GM12878 (cell line): ENCODE data around the gene BUB1B. TPM values are rescaled to one million over a fixed set of nuclear protein-coding genes. Genes with fewer than 3 reads are reported as not detected.

Experiments used
- ATAC-seq: fragments of 200-7000 bp; cut with Tn5 transposase; 3 replicates; pipeline ENCODE4 v1.9.1; 2020; ENCODE audit warnings: mild to moderate bottlenecking, moderate library complexity
- BruUV-seq: library from RNA; stranded (reverse); fragments of 400-500 nt; replicated peaks from 2 replicates; lab custom pipeline; 2021; lab: Mats Ljungman, UMichigan
- CTCF ChIA-PET: fragments of 300-600 bp; sonication (Branson Sonifier 250); formaldehyde crosslinking; extraction: SDS; loops from one replicate; lab custom pipeline; 2021; ENCODE audit warnings: inconsistent platforms; lab: Yijun Ruan, JAX
- POLR2A ChIA-PET: fragments of 350-600 bp; formaldehyde crosslinking; extraction: SDS; loops from one replicate; lab custom pipeline; 2021; ENCODE audit warnings: inconsistent platforms; lab: Charles Lee
- RAD21 ChIA-PET: fragments of 300-600 bp; sonication (Branson Sonifier 250); formaldehyde crosslinking; loops from one replicate; lab custom pipeline; 2023; ENCODE audit warnings: antibody characterized with exemption; ENCODE audit not compliant: unreplicated experiment; lab: Charles Lee
- SMC1A ChIA-PET: fragments of 300-600 bp; sonication (Branson Sonifier 250); formaldehyde crosslinking; loops from one replicate; lab custom pipeline; 2023; ENCODE audit not compliant: unreplicated experiment, uncharacterized antibody; lab: Charles Lee
- DNase-seq: peaks from one replicate; pipeline ENCODE4 v3.0.0-alpha.2; 2011; ENCODE audit warnings: low read depth, low spot score
- FAIRE-seq: peaks from 3 replicates; lab custom pipeline; 2011; peaks lifted over from hg19 to GRCh38; lab: Jason Lieb, UNC
- H2AFZ ChIP-seq: 2 replicates; pipeline ENCODE4 v1.6.0; 2011; ENCODE audit warnings: low read depth, low read length, control low read depth; ENCODE audit not compliant: control insufficient read depth
- H3K27ac ChIP-seq: 2 replicates; pipeline ENCODE4 v1.5.1; 2011; ENCODE audit warnings: control low read depth; ENCODE audit not compliant: control insufficient read depth, insufficient read depth
- H3K27me3 ChIP-seq, 2 experiments: replicated peaks in 1 of 2; 2 replicates each; pipeline versions ENCODE4 v1.6.0 to v1.6.1; 2011; ENCODE audit warnings: low read length in 1 of 2; ENCODE audit not compliant: control insufficient read depth in 2 of 2, insufficient read depth in 2 of 2
- H3K36me3 ChIP-seq, 2 experiments: 2 replicates each; pipeline ENCODE4 v1.5.1; 2011; ENCODE audit warnings: low read length in 1 of 2; ENCODE audit not compliant: control insufficient read depth in 2 of 2, insufficient read depth in 2 of 2
- H3K4me1 ChIP-seq: 2 replicates; pipeline ENCODE4 v1.6.1; 2011; ENCODE audit warnings: mild to moderate bottlenecking, low read length, moderate library complexity, mixed read lengths; ENCODE audit not compliant: control insufficient read depth, insufficient read depth
- H3K4me2 ChIP-seq: 2 replicates; pipeline ENCODE4 v1.6.0; 2011; ENCODE audit warnings: control low read depth; ENCODE audit not compliant: control insufficient read depth, insufficient read depth
- H3K4me3 ChIP-seq: fragments of 200-600 bp; sonication (generic); 2 replicates; pipeline ENCODE4 v1.5.1; 2016
- H3K79me2 ChIP-seq: 2 replicates; pipeline ENCODE4 v1.6.0; 2011; ENCODE audit warnings: low read length; ENCODE audit not compliant: control insufficient read depth, insufficient read depth
- H3K9ac ChIP-seq: 2 replicates; pipeline ENCODE4 v1.8.0; 2011; ENCODE audit warnings: low read length, control low read depth, mixed read lengths; ENCODE audit not compliant: control insufficient read depth, insufficient read depth
- H3K9me3 ChIP-seq: replicated peaks from 3 replicates; pipeline ENCODE4 v1.5.1; 2011; ENCODE audit warnings: mild to moderate bottlenecking, low read length; ENCODE audit not compliant: control insufficient read depth, insufficient read depth
- H4K20me1 ChIP-seq: 2 replicates; pipeline ENCODE4 v1.6.0; 2011; ENCODE audit not compliant: control insufficient read depth, insufficient read depth
- BRCA1 ChIP-seq: IDR thresholded peaks from 2 replicates; pipeline ENCODE4 v1.6.1; 2011; ENCODE audit warnings: low read depth, low read length, improper control_type of control experiment
- EP300 ChIP-seq, 2 experiments: fragments of 150-350 bp in 1 of 2; IDR thresholded peaks; 2 replicates each; pipeline ENCODE4 v1.6.1; 2011 to 2012; ENCODE audit warnings: low read depth in 2 of 2, low read length in 2 of 2, borderline replicate concordance in 1 of 2, improper control_type of control experiment in 1 of 2, inconsistent platforms in 1 of 2; ENCODE audit not compliant: control insufficient read depth in 1 of 2
- FOS ChIP-seq: IDR thresholded peaks from 3 replicates; pipeline ENCODE4 v1.6.1; 2011; ENCODE audit warnings: borderline replicate concordance; ENCODE audit not compliant: insufficient read length; ENCODE audit errors: extremely low read depth
- GATAD2B ChIP-seq: fragments of 450-650 bp; conservative IDR thresholded peaks from 2 replicates; pipeline ENCODE4 v1.6.1; 2017; ENCODE audit warnings: low read depth, mild to moderate bottlenecking, moderate library complexity
- MEF2B ChIP-seq: fragments of 450-650 bp; IDR thresholded peaks from 2 replicates; pipeline ENCODE4 v1.6.1; 2018; ENCODE audit warnings: mild to moderate bottlenecking, moderate library complexity; ENCODE audit not compliant: partially characterized antibody, poor library complexity, severe bottlenecking
- NFXL1 ChIP-seq: fragments of 450-650 bp; IDR thresholded peaks from 2 replicates; pipeline ENCODE4 v1.6.1; 2017; ENCODE audit warnings: antibody characterized with exemption, mild to moderate bottlenecking, borderline replicate concordance
- NR2C1 ChIP-seq: fragments of 450-650 bp; IDR thresholded peaks from 2 replicates; pipeline ENCODE4 v1.6.1; 2017; ENCODE audit warnings: antibody characterized with exemption, mild to moderate bottlenecking, moderate library complexity
- SREBF1 ChIP-seq: IDR thresholded peaks from 2 replicates; pipeline ENCODE4 v1.6.1; 2012; ENCODE audit warnings: mild to moderate bottlenecking, low read length
- ZNF24 ChIP-seq: fragments of 450-650 bp; IDR thresholded peaks from 2 replicates; pipeline ENCODE4 v1.6.1; 2017; ENCODE audit warnings: antibody characterized with exemption, mild to moderate bottlenecking
- ZSCAN29 ChIP-seq: fragments of 450-650 bp; IDR thresholded peaks from 2 replicates; pipeline ENCODE4 v1.6.1; 2017; ENCODE audit warnings: mild to moderate bottlenecking, moderate library complexity
- WGBS: methylation state at CpG from one replicate; pipeline ENCODE4 v1.1.6; 2016; ENCODE audit warnings: low lambda C conversion rate; ENCODE audit not compliant: insufficient replicate concordance, insufficient coverage; ENCODE audit errors: missing lambda C conversion rate; 5-methylcytosine and 5-hydroxymethylcytosine counted together
- in situ Hi-C: fragments of 300-500 bp; cut with MboI; formaldehyde crosslinking; loops from 9 replicates; pipeline ENCODE4 v1.14.3; 2018; ENCODE audit warnings: mixed read lengths
- intact Hi-C: fragments of 100-400 bp; cut with micrococcal nuclease; formaldehyde crosslinking; loops from one replicate; pipeline ENCODE4 v1.14.2; 2022; ENCODE audit not compliant: unreplicated experiment
- polyA plus RNA-seq, 11 experiments: library from polyadenylated mRNA; depleted of rRNA in 4 of 11; unstranded in 6 of 11; stranded (reverse) in 5 of 11; fragments of >200 nt; fragmentation: Nextera tagmentation in 4 of 11; fragmentation: Illumina TruSeq in 1 of 11; extraction: Ambion mirVana in 4 of 11; extraction: Trizol in 1 of 11; gene quantifications; 1 replicate in 1 of 11; 2 replicates in 10 of 11; pipeline versions ENCODE4 v1.2.1 to v1.2.3, GENCODE V29; 2011 to 2016; ENCODE audit warnings: inconsistent platforms in 2 of 11, missing spikeins in 2 of 11, low read depth in 1 of 11
- total RNA-seq, 4 experiments: library from RNA; depleted of rRNA in 3 of 4; stranded (reverse); fragments of >200 nt in 3 of 4; fragmentation: Illumina TruSeq in 1 of 4; extraction: Trizol in 1 of 4; gene quantifications; 2 replicates each; pipeline versions ENCODE4 v1.2.1 to v1.2.3, GENCODE V29; 2013 to 2021
- TF ChIP-seq, protein P1 (sequence below): fragments of 450-650 bp; IDR thresholded peaks from 2 replicates; pipeline ENCODE4 v1.6.1; 2018; ENCODE audit warnings: borderline replicate concordance, mild to moderate bottlenecking; ENCODE audit not compliant: partially characterized antibody
- TF ChIP-seq, protein P2 (sequence below): fragments of 450-650 bp; IDR thresholded peaks from 2 replicates; pipeline ENCODE4 v1.6.1; 2016; ENCODE audit warnings: mild to moderate bottlenecking

Gene BUB1B
- total and polyA plus RNA-seq, 10 of the 15 experiments (the other 5 are each of a cell fraction or from before 2014, with no cell fraction given), result 29.1 to 98.6 (median 77.3) TPM

DNA sequence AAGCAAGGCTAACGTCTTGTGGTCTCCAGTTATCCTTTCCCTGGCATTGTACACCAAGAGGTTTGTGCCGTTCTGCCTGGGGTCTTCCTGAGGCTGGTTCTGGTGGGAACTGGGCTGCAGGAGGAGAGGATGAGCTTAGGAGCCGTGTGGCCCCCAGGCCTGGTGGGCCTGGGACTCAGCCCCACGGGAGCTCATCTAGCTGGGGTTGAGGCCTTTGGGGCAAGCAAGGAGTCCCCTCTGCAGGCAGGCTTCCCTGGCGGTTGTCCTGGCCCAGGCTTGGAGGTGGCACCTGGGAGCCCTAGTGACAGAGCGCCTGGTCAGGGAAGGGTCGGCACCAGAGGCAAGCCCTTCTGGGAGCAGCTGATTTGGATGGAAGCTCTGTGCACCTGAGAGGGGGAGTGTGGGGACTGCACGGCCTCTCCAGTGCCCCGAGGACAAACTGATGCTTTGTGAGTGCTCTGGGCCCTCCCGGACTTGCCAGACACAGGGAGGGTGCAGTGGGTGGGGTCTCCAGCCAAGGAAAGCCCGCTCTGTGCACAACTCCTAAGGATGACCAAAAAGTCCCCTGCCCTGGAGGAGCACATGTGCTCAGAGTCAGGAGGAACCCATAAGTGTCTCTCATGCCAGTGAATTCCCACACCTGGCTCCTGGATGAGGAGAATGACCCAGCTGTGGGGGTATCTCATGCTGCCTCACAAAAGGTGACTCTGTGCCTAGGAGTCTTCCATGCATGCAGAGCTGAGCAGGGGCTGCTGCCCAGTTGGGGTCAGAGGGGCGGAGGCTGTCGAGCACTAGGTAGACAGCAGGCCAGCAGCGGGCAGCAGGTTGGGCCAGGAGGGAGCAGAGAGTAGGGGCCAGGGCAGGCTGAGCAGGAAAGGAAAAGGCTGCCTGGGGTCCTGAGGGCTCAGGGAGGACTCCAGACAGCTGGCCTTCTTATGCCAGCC is 80.7 kb downstream of the BUB1B start:
- ChIA-PET CTCF (interaction anchor here (1.3 to 1.5 kb wide), 2 partner anchors 33 to 37 kb away, joined by 3 to 5 read pairs; no protein-coding TSS in a partner anchor), POLR2A (interaction anchor here (0.6 kb wide), 1 partner anchor 57 kb away, joined by 3 read pairs; no protein-coding TSS in a partner anchor), SMC1A (interaction anchor here (1.2 kb wide), 1 partner anchor 15 kb away, joined by 5 read pairs; no protein-coding TSS in a partner anchor), RAD21 (no interaction called here)
- in situ Hi-C loops, result no loop called here
- no peak for TF ChIP-seq NR2C1
- TF ChIP-seq, protein P1, sequence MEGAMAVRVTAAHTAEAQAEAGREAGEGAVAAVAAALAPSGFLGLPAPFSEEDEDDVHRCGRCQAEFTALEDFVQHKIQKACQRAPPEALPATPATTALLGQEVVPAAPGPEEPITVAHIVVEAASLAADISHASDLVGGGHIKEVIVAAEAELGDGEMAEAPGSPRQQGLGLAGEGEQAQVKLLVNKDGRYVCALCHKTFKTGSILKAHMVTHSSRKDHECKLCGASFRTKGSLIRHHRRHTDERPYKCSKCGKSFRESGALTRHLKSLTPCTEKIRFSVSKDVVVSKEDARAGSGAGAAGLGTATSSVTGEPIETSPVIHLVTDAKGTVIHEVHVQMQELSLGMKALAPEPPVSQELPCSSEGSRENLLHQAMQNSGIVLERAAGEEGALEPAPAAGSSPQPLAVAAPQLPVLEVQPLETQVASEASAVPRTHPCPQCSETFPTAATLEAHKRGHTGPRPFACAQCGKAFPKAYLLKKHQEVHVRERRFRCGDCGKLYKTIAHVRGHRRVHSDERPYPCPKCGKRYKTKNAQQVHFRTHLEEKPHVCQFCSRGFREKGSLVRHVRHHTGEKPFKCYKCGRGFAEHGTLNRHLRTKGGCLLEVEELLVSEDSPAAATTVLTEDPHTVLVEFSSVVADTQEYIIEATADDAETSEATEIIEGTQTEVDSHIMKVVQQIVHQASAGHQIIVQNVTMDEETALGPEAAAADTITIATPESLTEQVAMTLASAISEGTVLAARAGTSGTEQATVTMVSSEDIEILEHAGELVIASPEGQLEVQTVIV, result no peak
- no peak for TF ChIP-seq EP300 (IDR thresholded peaks at IDR 0.05; ENCODE audit: borderline replicate concordance in 1 of 2, control insufficient read depth in 1 of 2, low read depth in 2 of 2, low read length in 2 of 2)
- TF ChIP-seq NFXL1, result no peak
- TF ChIP-seq MEF2B, result no peak
- TF ChIP-seq FOS, result no peak
- TF ChIP-seq ZSCAN29, result no peak
- no peak for TF ChIP-seq GATAD2B
- TF ChIP-seq ZNF24, result no peak
- no peak for TF ChIP-seq SREBF1
- no peak for TF ChIP-seq BRCA1
- TF ChIP-seq, protein P2, sequence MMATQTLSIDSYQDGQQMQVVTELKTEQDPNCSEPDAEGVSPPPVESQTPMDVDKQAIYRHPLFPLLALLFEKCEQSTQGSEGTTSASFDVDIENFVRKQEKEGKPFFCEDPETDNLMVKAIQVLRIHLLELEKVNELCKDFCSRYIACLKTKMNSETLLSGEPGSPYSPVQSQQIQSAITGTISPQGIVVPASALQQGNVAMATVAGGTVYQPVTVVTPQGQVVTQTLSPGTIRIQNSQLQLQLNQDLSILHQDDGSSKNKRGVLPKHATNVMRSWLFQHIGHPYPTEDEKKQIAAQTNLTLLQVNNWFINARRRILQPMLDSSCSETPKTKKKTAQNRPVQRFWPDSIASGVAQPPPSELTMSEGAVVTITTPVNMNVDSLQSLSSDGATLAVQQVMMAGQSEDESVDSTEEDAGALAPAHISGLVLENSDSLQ, result no peak
- Histone ChIP-seq H3K27me3 (no peaks in the 10 kb centered on the region; a peak in 1 of 4 replicates), H4K20me1 (no peaks in the 10 kb centered on the region), H3K4me3 (no peak overlapping the region), H3K27ac (no peak overlapping the region), H3K9ac (no peak overlapping the region), H3K79me2 (no peaks in the 10 kb centered on the region), H3K36me3 (no peaks in the 10 kb centered on the region), H3K4me1 (0 out of 2 replicates have a peak, but pooled peaks cover 4% of the 10 kb centered on the region), H3K4me2 (no peak overlapping the region), H3K9me3 (no peaks in the 10 kb centered on the region), H2AFZ (no peak overlapping the region)
- FAIRE-seq (no peak), DNase-seq (no peak), ATAC-seq (no peak)
- intact Hi-C loops, result no loop called here
- 53% methylated on average over 14 of the region's 14 CpGs for WGBS
- no TSS peak for BruUV-seq
